HG03095 (cell line): Measurements from ENCODE around the gene C5.
A peak's percentile ranks its signal among the peaks of the same experiment; 100 is the strongest.
"Not testable (repeated sequence)": the region's sequence is repeated elsewhere in the genome, so short reads cannot be mapped to it uniquely, and the experiment has no call there.

Experiments
- ATAC-seq: cut with Tn5 transposase; IDR thresholded peaks from one replicate; pipeline ENCODE4 v1.9.1; 2021; ENCODE audit warnings: moderate library complexity; ENCODE audit not compliant: unreplicated experiment

The C5 gene

GRCh38 chr9:121050128-121050988 is at the start of gene C5:
TSS of gene C5 (minus strand) at chr9:121050275. CDS start at chr9:121050246, 29 bp downstream.
- no peak for ATAC-seq

GRCh38 chr9:121098567-121099198 is 48.6 kb upstream of the C5 start:
- ATAC-seq, result no peak

- no peak for ATAC-seq
Observed at GRCh38 chr9:121095057-121095456, 45.0 kb upstream of the C5 start.

- ATAC-seq, result not testable (repeated sequence)
Observed at GRCh38 chr9:121090743-121091142, 40.7 kb upstream of the C5 start.

GRCh38 chr9:121088576-121088975 is 38.5 kb upstream of the C5 start:
- no peak for ATAC-seq

- no peak for ATAC-seq
Observed at GRCh38 chr9:121085661-121086060, 35.6 kb upstream of the C5 start.

GRCh38 chr9:121082075-121082474 is 32.0 kb upstream of the C5 start:
- no peak for ATAC-seq

GRCh38 chr9:121075251-121076036 is 25.4 kb upstream of the C5 start:
- ATAC-seq, result peak; percentile 8

GRCh38 chr9:121074370-121075250 is 24.5 kb upstream of the C5 start, which contains the start of gene CNTRL:
TSS of gene CNTRL (plus strand) at chr9:121074955. CDS start at chr9:121088327, 13,372 bp downstream.
- ATAC-seq, result peak; percentile 67

- ATAC-seq, result no peak
Observed at GRCh38 chr9:121073038-121073437, 23.0 kb upstream of the C5 start.

GRCh38 chr9:121071756-121072421 is 21.8 kb upstream of the C5 start:
- peak; percentile 32 for ATAC-seq

GRCh38 chr9:121071370-121071755 is 21.3 kb upstream of the C5 start:
- ATAC-seq, result no peak

- no peak for ATAC-seq
Observed at GRCh38 chr9:121069396-121069795, 19.3 kb upstream of the C5 start.

- ATAC-seq, result no peak
Observed at GRCh38 chr9:121067640-121068039, 17.6 kb upstream of the C5 start.

GRCh38 chr9:121066850-121067249 is 16.8 kb upstream of the C5 start:
- no peak for ATAC-seq

GRCh38 chr9:121059998-121060636 is 10.0 kb upstream of the C5 start:
- no peak for ATAC-seq

GRCh38 chr9:121059513-121059912 is 9.4 kb upstream of the C5 start:
- no peak for ATAC-seq

GRCh38 chr9:121057821-121058220 is 7.7 kb upstream of the C5 start:
- no peak for ATAC-seq

GRCh38 chr9:121055642-121056143 is 5.6 kb upstream of the C5 start:
- ATAC-seq, result no peak
